Hematopoietic multipotent progenitor cell (in vitro differentiated cells): ENCODE data around the gene ETS1. TPM values are rescaled to one million over a fixed set of nuclear protein-coding genes. Genes with fewer than 3 reads are reported as not detected.

Experiments
- DNase-seq, 3 donors: peaks; one replicate each; pipeline ENCODE4 v3.0.0-alpha.2; 2011 to 2015; ENCODE audit warnings: low read depth in 2 of 3, low spot score in 2 of 3
- total RNA-seq: library from RNA; depleted of rRNA; stranded (reverse); fragments of >200 nt; gene quantifications from one replicate; pipeline ENCODE4 v1.2.3, GENCODE V29; 2012

The ETS1 gene
- total RNA-seq, 1 donor = 40.9 TPM

GRCh38 chr11:128472128-128473089, 114.9 kb downstream of the ETS1 start:
- no peak for DNase-seq

- no peak for DNase-seq
These were observed 116.2 kb downstream of the ETS1 start for GRCh38 chr11:128471138-128471661.

- no peak for DNase-seq
These were observed 117.3 kb downstream of the ETS1 start for GRCh38 chr11:128470081-128470480.

GRCh38 chr11:128469220-128469619, 118.1 kb downstream of the ETS1 start:
- DNase-seq = no peak

GRCh38 chr11:128468111-128468510, 119.2 kb downstream of the ETS1 start:
- no peak for DNase-seq

GRCh38 chr11:128467610-128468041, 119.7 kb downstream of the ETS1 start:
- no peak for DNase-seq

- no peak for DNase-seq
These were observed 120.3 kb downstream of the ETS1 start for GRCh38 chr11:128467041-128467440.

GRCh38 chr11:128465946-128466705, 121.2 kb downstream of the ETS1 start:
- no peak for DNase-seq

GRCh38 chr11:128465531-128465930, 121.8 kb downstream of the ETS1 start:
- DNase-seq = no peak

GRCh38 chr11:128464878-128465450, 122.4 kb downstream of the ETS1 start:
- DNase-seq = no peak

GRCh38 chr11:128463979-128464378, 123.4 kb downstream of the ETS1 start:
- no peak for DNase-seq

- DNase-seq = no peak
These were observed 124.0 kb downstream of the ETS1 start for GRCh38 chr11:128463371-128463829.

GRCh38 chr11:128462922-128463321, 124.4 kb downstream of the ETS1 start:
- no peak for DNase-seq

GRCh38 chr11:128462189-128462588, 125.2 kb downstream of the ETS1 start:
- DNase-seq = no peak

- DNase-seq = no peak
These were observed 129.0 kb downstream of the ETS1 start for GRCh38 chr11:128458321-128458720.

- DNase-seq = no peak
These were observed 129.5 kb downstream of the ETS1 start for GRCh38 chr11:128457874-128458273.

GRCh38 chr11:128456566-128457268, 130.6 kb downstream of the ETS1 start:
- no peak for DNase-seq

GRCh38 chr11:128455766-128456165, 131.6 kb downstream of the ETS1 start:
- DNase-seq = no peak

GRCh38 chr11:128453444-128454336, 133.7 kb downstream of the ETS1 start:
- no peak for DNase-seq
